Left cardiac atrium (tissue), 4 donors: Measurements from ENCODE around the gene AHCY. TPM values are rescaled to one million over a fixed set of nuclear protein-coding genes. Genes with fewer than 3 reads are reported as not detected.
"Not testable (repeated sequence)": the region's sequence is repeated elsewhere in the genome, so short reads cannot be mapped to it uniquely, and the experiment has no call there.

ENCODE experiments used
- ATAC-seq, 2 donors: fragments of 200-7000 bp; cut with Tn5 transposase; one replicate each; pipeline ENCODE4 v1.9.1; 2020; ENCODE audit warnings: mild to moderate bottlenecking in 2 of 2, moderate library complexity in 2 of 2
- DNase-seq: peaks from one replicate; pipeline ENCODE4 v3.0.0-alpha.2; 2020
- intact Hi-C, 2 donors: fragments of 100-400 bp; cut with DNase I; formaldehyde crosslinking; loops; one replicate each; pipeline versions ENCODE4 v1.14.1 to v1.15.1; 2022 to 2023
- total RNA-seq, 2 donors: library from RNA; stranded (reverse); fragmentation: NEBNext Ultra II Directional; extraction: Animal tissue kit (Norgen Biotek cat#: 25700); gene quantifications; one replicate each; pipeline ENCODE4 v1.2.1, GENCODE V29; 2021
- donor health status: DM: no; HTN: yes; CAD: no.
- donor health status: DM: no; HTN: yes; CAD: no; lungs with severe emphysema.
- donor health status: DM: yes; HTN: yes; CAD: no.
- donor health status: Dilated cardiomyopathy.

AHCY gene
- total RNA-seq, 2 donors from 2014 or later, result 49.2 to 50.5 TPM

DNA sequence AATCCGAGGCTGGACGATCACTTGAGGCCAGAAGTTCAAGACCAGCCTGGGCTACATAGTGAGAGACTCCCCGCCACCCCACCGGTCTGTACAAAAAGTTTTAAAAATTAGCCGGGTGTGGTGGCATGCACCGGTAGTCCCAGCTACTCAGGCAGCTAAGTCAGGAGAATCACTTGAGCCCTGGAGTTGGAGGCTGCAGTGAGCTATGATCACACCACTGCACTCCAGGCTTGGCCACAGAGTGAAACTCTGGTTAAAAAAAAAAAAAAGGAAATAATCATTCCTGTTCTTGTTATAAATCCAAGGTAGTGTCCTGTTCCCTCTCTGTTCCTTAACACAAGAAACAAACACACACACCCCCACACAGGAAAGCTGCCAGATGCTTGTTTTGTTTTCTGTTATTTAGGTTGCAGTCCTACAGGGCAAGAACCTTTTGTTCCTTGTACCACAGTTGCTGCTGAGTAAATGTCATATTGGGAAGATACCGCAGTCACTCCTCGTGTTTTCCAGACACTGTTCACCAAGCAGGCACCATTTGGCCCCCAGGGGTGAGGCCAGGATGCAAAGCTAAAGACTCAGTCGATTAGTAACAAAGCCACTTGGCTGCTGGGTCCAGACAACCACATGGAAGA is 33.0 kb downstream of the AHCY start:
- intact Hi-C loops, result no loop called here
- peak; percentile 12 for ATAC-seq
- no peak for DNase-seq

DNA sequence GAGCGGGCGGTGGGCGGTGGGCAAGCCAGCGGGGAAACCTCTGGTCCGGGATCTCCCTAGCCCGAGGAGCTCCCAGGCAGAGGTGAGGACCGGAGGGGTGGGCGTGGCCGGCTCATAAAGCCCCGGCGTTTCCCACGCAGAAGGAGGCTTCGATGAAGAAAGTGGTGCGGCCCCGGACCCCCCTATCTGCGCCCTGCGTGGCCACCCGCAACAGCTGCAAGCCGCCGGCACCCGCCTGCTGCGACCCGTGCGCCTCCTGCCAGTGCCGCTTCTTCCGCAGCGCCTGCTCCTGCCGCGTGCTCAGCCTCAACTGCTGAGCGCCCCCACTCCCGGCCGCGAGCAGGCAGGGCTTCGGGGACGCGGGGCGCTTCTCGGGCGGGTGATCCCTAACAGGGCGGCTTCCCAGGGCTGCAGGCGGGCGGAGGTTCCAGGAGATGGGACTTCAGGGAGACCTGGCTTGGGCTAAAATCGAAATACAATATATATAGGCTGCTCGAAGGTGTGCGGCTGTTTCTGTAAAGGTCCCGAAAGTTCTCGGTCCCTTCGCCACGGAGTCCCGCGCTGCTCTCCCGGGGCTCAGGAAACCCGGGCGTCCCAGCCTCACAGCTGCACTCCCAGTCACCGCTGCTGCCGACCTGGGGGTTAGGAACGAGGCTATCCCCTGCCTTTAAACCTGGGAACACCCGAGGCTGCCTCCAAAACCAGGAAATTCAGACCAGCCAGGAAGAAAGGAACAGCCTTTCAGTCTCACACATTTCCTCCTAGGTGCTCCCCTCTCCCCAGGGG is 34.1 kb downstream of the AHCY start:
- ATAC-seq, result peak; percentile 78
- intact Hi-C loops, result no loop called here
- peak; percentile 33 for DNase-seq

DNA sequence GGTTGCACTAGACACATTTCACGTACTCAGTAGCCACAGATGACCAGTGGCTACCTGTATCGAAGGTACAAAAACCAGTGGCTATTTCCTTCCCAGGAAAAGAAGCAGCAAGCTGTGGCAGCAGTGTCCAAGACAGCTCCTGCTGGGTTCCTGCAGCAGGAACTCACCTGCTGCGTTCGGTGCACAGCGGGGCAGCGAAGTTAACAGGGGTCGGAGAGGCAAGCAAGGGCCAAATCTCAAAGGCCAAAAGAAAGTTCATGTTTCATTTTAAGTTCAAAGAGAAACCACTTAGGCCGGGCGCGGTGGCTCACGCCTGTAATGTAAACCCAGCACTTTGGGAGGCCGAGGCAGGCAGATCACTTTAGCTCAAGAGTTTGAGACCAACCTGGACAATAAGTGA is 35.0 kb downstream of the AHCY start:
- intact Hi-C loops, result no loop called here
- ATAC-seq, result no peak

DNA sequence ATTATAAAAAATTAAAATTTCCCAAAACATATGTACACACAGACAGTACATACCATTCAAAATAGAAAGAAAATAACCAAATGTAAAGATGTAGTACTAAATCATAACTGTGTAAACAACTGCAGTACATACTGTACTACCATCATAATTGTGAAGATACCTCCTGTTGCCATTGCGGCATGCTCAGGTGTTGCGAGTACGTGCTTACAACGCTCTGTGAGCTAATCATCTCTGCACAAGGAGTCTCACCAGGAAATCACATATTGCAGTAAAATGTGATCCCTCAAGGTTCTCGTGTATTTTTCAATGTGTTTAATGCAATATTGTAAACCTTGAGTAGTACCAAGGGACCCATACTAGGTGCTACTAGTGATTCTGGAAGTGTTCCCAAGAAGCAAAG is 39.0 kb downstream of the AHCY start:
- ATAC-seq, result no peak
- intact Hi-C loops, result no loop called here

More for the DNA sequence above, 35.0 kb downstream of the AHCY start:
- no peak for DNase-seq

DNA sequence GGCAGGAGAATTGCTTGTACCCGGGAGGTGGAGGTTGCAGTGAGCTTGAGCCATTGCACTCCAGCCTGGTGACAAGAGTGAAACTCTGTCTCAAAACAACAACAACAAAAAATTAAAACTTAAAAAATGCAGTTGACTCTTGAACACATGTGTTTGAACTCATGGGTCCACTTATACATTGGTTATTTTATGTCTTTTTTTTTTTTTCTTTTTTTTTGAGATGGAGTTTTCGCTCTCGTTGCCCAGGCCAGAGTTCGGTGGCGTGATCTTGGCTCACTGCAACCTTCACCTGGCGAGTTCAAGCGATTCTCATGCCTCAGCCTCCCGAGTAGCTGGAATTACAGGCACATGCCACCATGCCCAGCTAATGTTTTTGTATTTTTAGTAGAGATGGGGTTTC is 39.7 kb downstream of the AHCY start:
- intact Hi-C loops, DNase-seq, ATAC-seq: not testable (repeated sequence)

More for the DNA sequence above, 39.0 kb downstream of the AHCY start:
- DNase-seq, result no peak

DNA sequence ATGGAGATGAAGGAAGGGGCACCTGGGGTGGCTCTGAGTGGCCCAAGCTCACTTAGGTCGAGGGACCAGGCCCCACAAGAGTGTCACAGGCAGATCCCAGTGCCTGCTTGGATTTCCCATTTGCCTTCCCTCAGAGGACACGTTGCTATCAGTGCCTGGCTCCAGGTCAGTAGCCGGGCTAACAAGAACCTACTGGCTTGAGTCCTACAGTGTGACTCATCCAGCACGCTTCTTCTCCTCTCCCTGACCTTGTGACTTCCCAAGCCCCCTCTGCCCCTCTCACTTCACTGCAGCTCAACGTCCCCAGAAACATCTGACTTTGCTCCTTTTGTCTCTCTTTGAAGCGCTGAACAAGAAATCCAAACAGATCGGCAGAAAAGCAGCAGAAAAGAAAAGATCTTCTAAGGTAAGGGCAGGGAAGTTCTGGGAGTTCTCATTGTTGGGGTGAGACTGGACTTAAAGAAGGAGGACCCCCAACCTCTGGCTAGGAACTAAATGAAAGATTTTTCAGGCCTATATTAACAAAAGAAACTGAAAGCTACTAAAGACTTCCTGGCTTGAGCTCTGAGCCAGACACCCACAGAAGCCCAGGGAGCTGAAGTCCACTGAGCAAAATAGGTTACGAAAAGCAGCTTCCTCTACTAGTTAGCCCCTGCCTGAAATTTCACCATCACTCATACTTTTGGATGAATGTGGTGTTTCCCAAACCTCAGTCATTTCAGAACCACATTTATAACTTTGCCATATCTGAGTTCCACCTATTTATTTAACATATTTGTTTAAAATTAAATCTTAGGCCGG is 40.5 kb downstream of the AHCY start:
- DNase-seq (peak; percentile 50), ATAC-seq (peak; percentile 94 to 95)

DNA sequence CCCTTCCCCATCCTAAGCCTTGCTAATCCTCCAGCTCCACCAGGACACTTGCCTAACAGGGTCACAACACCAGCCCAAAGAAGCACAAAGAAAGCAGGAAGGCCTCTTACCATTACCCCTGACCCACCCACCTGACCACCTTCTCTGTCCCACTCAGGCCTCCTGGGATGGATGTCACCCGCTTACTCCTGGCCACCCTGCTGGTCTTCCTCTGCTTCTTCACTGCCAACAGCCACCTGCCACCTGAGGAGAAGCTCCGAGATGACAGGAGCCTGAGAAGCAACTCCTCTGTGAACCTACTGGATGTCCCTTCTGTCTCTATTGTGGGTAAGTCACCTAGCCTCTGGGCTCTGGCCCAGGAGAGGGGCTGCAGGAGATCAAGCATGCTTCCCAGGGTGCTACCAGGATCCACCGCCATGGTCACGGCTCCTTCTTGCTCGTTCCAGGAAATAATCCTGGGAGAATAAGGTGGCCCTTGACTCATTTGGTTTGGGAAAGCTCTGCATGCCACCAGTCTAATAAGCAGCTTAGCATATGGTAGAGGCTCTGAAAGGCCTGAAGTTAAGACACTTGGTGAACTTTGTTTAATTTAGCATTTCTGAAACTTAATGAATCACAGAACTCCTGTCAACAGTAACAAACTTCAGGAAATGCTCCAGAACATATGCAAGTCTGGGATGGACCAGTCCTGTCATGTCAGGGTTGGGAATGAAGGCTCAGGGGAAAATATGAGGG is 42.8 kb downstream of the AHCY start:
- intact Hi-C loops, result no loop called here
- ATAC-seq (no peak), DNase-seq (no peak)

More for the DNA sequence above, 40.5 kb downstream of the AHCY start:
- intact Hi-C loops, result no loop called here

DNA sequence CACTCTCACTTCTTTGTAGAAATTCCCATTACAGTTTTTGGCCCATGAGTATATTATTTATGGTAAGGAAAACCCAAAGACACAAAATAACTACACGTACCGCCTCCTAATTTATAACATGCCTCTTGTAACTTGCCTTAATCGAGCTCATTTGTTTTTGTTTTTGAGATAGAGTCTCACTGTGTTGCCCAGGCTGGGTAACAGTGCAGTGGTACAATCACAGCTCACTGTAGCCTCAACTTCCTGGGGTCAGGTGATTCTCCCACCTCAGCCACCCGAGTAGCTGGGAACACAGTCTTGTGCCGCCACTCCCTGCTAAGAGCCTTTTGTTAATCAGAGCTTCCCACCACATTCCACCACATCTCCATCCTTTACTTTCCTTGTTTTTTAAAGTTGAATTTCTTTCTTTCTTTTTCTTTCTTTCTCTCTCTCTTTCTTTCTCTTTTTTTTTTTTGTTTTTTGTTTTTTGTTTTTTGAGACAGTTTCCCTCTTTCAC is 46.5 kb downstream of the AHCY start:
- ATAC-seq (no peak), DNase-seq (no peak)
- intact Hi-C loops, result no loop called here

DNA sequence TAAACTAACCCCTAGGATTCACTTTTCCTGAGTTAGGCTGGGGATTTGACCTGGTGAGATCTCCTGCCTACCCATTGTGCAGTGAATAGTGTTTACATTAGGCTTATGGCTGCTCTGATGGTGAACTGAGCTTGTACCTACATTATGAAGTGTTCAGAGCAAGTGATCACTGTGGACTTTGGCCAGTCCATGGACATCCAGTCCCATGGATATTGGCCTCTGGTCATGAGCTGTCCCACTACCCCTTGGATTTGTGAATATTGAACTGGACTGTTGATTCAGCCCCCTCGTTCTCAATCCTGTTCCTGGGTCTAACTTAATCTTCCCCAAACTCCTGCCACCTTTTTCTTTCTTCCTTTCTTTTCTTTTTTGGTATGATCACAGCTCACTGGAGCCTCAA is 48.2 kb downstream of the AHCY start:
- intact Hi-C loops, result no loop called here

DNA sequence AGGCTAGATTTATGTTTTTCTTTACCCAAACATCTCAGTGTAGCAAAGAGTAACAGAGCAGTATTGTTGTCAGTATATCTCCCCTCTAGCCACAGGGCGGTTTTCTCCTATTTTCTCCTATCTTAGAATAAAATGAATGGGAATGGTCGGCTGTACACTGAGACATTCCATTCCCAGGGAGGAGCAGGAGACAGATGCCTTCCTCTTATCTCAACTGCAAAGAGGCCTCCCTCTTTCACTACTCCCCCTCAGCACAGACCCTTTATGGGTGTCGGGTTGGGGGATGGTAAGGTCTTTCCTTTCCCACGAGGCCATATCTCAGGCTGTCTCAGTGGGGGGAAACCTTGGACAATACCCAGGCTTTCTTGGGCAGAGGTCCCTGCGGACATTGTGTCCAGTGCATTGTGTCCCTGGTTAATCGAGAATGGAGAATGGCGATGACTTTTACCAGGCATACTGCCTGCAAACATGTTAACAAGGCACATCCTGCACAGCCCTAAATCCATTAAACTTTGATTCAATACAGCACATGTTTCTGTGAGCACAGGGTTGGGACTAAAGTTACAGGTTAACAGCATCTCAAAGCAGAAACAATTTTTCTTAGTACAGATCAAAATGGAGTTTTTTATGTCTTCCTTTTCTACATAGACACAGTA is 50.6 kb downstream of the AHCY start:
- intact Hi-C loops, ATAC-seq: not testable (repeated sequence)

More for the DNA sequence above, 48.2 kb downstream of the AHCY start:
- ATAC-seq, result no peak
- no peak for DNase-seq

DNA sequence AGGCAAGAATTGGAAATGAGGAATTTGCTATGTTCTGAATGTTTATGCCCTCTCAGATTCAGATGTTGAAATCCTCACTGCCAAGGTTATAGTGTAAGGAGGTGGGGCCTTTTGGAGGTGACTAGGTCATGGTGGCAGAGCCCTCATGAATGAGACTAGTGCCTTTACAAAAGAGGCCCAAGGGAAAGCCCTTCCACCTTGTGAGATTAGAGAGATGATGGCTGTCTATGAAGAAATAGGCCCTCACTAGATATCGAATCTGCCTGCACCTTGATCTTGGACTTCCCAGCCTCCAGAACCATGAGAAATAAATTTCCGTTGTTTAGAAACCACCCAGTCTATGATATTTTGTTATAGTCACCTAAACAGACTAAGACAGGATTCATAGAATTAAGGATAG is 51.5 kb downstream of the AHCY start:
- DNase-seq, result no peak
- intact Hi-C loops, result no loop called here
- ATAC-seq, result no peak

More for the DNA sequence above, 50.6 kb downstream of the AHCY start:
- not testable (repeated sequence) for DNase-seq

DNA sequence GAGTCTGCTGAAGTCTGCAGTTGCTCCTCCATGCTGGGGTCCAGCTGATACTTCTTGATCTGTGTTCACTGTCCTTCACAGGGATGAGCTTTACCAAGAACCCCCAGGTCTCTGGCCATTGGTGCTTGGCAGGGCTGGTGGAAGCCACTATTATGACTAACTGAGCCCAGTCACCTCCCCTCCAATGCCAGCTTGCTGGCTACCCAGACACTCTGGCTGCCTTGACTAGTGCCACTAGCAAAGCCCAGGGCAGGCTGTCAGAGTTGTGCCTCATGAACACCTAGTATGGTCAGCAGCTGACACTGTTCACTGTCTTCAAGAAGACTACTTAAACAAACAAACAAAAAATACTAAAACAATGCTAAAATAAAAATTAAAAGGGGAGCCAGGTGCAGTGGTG is 53.1 kb downstream of the AHCY start:
- no peak for ATAC-seq
- intact Hi-C loops, result no loop called here
- DNase-seq, result no peak

DNA sequence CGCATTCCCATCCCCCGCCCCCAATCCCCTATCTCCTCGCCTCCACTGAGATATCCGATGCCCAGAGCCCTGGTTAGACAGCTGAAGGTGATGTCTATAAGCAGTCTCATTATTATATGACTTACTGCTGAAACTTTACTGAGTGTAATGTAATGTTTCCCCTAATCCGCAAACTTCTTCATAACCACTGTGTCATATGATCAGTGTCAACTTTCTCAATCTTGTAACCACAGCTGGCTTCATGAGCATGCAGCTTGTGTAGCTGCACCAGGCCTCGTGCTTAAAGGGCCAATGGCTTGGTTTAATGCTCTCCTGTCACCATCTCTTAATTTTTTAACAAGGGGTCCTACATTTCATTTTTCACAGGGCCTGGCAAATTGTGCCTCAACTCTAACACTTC is 53.9 kb downstream of the AHCY start:
- ATAC-seq (peak in 1 of 2 donors; percentile 31), DNase-seq (no peak)
- intact Hi-C loops, result no loop called here

DNA sequence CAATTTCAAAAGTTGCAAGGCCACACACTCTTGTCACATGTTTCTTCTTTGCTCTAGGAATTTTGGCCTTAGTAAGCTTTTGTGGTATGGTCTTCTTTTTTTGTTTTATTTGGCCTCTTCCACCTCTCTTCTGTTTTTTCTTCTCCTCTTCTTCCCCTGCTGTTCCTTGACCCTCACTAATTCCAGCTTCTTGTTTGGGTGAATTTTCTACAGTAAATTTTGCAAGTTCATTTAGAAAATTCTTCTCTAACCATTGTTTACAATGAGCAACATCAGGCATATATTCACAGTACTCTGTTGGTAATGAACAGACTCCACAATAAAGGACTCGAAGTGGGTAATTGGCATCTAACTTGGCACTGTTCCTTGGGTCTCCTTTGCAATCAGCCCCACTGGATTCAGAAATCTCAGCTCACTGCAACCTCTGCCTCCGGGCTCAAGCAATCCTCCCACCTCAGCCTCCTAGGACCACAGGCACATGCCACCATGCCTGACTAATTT is 57.0 kb downstream of the AHCY start:
- ATAC-seq, result no peak
- intact Hi-C loops, result no loop called here
- no peak for DNase-seq

DNA sequence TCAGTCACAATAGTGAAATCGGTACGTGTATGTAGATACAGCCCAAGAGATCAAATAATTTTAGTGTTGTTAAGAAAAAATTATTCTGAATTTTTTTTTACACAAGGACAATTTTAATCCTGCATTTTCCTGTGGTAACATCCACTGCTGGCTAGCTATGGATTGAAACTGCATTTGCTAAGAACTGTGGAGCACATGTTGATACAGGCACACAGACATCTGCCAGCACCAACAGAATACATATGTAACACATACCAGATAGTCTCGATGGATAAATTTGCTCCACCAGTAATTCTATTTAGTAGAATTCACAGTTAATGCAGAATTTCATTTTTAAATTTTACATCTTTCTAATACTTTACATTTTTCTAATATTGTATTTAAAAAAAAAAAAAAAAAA is 59.8 kb downstream of the AHCY start:
- intact Hi-C loops, result no loop called here
- DNase-seq (no peak), ATAC-seq (no peak)

DNA sequence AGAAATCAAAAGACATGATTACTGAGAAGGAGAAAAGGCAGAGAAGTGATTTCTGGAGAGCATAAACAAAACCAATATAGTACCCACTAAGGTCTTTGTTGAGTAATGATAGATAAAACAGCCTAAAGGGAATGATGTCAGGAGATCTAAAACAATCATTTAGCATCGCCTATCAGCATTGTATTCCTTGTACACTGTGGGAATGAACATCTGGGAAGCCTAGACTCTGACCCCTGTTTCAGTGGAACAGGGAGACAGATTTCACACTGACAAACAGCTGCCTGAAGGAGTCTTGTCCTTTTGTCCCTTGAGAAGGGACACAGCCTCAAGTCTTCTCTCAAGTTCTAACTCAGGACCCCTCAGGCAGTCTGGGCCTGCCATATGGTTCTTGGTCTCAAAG is 60.3 kb downstream of the AHCY start:
- intact Hi-C loops, result no loop called here
- DNase-seq, result no peak
- no peak for ATAC-seq

DNA sequence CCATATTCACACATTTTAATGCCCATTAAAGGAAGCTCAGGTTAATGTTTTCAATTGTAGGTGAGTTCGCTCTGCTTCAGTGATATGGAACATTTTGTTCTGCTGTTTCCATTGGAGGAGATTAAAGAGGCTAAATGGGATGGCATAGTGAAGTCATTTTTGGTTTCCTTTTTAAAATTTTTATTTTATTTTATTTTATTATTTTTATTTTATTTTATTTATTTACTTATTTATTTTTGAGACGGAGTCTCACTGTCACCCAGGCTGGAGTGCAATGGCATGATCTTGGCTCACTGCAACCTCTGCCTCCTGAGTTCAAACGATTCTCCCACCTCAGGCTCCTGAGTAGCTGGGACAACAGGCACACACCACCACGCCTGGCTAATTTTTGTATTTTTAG is 61.1 kb downstream of the AHCY start:
- intact Hi-C loops, ATAC-seq, DNase-seq: not testable (repeated sequence)
